NCI-H460 (cell line): ENCODE measurements around the gene FFAR4. TPM values are rescaled to one million over a fixed set of nuclear protein-coding genes. Genes with fewer than 3 reads are reported as not detected.

ENCODE experiments used
- DNase-seq: peaks from one replicate; pipeline ENCODE4 v3.0.0-alpha.2; 2016; ENCODE audit warnings: low read depth; ENCODE audit errors: extremely low read depth
- total RNA-seq: library from RNA; depleted of rRNA; stranded (reverse); fragments of >200 nt; shearing (Covaris generic); gene quantifications from 2 replicates; pipeline ENCODE4 v1.2.3, GENCODE V29; 2014

FFAR4 gene
- total RNA-seq, 1 experiment from 2014 or later = not detected

DNA sequence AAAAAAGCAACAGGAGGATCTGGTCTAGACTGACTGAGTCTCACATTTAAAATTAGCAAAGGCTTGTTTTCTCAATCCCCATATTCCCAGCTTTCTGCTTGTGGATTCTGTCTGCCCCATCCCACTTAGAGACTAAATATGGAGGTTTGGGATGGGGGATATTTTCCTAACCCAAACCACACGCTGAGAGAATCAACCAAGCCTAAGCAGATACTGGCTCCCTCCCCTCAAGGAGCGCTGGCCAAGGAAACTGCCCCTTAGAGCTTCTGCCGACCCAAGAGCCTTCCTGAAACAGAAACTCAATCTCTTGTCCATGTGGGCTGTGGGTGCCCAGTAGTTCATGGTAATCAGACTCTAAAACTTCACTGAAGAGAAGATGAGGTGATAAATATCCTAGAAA lies 3.9 kb downstream of the FFAR4 start:
- DNase-seq = no peak

DNA sequence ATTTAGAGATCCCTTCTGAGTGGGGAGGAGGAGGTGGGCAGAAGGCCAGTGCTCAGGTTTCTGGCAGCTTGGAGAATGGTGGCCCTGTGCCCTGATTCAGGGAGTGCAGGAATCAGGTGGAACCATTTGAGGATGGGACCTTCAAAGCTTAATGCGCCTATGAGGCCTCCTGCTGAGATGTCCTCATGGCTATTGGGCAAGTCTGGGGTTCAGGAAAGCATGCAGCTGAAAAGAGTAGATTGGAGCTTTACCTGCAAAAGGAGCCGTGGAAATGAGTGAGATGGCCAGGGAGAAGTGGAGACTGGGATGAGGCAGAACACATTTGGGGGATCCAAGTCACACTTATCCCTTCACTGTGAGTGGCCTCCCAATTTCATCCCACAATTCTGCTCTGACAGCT lies 6.1 kb downstream of the FFAR4 start:
- no peak for DNase-seq

DNA sequence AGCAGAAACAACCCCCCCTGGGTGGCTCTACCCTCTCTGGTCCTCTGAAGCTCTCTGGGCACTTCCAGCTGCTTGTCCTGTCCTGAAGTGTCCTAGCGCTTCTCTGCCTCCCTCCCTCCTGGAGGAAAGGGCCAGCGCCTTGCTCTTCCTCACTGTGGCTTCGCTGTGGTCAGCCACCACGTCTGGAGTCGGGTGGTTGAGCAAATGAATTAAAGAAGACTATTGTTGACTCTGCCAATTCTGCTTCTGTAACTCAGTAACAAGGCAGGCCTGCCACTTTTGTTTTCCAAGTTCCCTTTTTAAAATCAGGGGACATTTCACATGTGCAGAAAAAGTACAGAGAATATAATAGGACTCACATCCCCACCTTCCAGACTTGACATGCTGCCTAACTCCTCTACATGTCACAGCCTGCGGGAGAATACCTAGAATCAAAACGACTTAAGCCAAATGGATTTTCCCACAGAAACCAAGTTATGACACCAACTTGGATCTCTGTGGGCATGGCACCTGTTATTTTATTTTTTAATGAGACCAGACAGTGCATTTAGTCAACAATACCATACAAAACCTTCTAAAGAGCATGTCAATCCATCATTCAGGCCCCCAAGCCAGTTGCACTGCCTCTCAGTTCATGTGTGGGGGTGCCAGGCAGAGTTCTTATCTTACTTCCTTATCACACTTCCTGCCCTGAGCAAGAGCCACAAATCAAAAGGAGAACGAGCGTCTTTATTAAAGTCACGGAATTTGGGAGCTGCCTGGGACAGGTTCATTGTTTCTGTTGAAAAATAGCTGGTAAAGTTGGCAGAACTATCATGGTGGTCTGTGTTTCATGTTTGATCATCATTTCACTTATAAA lies 6.8 kb downstream of the FFAR4 start:
- no peak for DNase-seq

DNA sequence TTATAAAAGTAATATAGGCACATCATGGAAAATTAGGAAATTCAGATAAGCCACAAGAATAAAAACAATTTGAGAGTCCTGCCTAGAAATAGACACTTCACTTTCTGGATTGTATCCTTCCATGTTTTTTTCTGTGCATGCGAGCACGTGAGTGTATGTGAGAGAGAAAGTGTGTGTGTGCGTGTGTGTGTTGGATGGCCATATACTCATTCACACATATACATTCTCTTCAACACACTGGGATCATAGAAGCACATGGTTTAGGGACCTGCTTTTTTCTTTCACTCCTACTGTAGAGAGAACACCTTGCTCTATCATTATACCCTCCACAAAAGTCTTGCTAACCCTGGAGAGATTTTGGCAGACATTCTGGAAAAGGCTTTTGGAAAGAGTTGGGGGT lies 7.5 kb downstream of the FFAR4 start:
- DNase-seq = no peak

DNA sequence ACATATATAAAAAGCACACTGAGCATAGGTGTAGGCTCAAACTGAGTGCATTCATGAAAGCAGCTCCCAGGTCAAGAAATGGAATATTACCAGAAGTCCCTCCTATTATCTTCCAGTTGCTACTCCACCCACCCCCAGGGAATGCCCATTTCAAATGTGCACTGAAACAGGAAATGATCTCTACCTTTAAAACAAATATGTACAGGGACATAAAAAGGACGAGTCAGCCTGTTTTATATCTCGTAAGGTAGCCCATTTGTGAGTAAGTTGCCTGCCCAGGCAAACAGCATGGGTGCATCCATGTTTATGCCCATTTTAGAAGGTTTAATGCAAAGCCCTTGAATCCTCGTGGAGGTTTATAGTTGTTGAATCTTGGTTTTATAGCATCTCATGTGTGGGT lies 10.4 kb downstream of the FFAR4 start:
- no peak for DNase-seq

DNA sequence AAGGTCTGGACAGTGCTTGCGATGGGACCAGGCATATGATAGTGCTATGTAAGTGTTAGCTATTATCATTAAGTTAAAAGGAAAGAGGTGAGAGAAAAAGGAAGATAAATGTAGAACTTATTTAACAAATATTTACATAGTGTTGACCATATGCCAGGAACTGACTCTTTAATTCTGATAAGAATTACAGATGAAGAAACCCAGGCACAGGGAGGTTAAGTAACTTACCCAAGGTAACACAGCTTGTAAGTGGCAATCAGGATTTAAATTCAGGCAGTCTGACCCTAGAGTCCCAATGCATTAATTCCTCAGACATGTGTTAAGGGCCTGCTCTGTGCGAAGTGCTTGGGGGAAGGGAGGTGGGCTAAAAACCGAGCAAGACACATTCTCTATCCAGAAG lies 11.1 kb downstream of the FFAR4 start:
- DNase-seq = no peak

DNA sequence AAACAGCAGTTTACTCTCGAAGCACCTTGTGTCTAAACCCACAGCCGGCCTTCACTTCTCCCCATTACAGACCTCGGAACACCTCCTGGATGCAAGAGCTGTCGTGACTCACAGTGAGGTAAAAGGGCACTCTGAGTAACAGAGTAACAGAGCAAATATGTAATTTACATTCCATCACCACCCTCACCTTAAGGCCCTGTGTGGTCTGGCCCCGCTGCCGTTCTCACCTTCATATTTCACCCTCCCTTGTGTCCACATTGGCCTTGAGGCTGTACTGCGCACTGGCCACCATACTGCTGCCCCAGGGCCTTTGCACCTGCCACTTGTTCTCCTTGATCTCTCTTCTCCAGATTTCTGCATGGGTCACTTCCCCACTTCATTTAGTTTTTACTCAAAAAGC lies 12.6 kb downstream of the FFAR4 start:
- no peak for DNase-seq

DNA sequence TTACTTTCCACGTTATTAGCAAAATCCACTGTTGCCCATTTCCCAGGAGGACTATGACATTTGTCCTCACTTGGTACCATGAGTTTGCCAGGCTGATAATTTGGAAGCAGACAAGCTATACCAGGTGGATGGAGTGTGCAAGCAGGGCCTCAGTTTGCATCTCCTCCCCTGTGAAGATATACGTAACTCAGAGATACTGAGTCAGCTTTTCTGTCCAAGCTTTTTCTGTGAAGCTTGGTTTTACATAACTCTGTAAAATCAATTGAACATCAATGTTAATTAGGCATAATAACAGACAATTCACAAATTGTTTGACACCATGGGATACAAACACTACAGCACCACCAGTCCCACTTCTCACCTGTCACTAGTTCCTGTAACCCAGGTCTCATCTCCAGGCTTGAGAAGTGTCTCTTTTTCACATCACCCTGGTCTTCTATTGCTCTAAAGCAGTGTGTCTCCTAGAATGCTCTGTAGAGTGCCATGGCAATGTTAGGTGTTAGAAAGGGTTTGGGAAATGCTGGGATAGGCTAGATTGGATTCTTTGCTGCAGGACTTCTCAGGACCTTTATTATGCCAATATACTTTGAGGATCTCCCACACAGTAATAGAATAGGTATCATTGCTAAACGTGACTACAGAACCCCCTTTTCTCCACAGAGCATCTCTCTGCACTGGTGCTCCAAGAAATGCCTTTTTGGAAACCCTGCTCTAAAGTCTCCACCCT lies 13.7 kb downstream of the FFAR4 start:
- DNase-seq = no peak

DNA sequence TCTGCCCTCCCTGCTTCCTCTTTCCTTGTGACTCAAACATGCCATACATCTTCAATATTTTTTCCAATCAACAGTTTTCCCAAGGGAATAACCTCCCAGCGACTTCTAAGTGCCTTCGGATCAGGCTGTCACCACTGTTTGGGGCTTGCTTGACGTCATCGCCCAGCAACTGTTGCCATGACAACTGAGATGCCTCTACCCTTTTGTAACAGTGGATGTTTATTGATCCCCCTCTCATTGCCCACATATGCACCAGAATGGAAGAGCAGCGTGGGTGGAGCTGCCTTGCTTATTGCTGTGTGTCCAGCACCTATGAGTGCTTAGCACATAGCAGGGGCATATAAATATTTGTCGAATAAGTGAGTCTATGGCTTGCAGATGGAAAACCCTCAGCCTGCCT lies 14.4 kb downstream of the FFAR4 start:
- no peak for DNase-seq

DNA sequence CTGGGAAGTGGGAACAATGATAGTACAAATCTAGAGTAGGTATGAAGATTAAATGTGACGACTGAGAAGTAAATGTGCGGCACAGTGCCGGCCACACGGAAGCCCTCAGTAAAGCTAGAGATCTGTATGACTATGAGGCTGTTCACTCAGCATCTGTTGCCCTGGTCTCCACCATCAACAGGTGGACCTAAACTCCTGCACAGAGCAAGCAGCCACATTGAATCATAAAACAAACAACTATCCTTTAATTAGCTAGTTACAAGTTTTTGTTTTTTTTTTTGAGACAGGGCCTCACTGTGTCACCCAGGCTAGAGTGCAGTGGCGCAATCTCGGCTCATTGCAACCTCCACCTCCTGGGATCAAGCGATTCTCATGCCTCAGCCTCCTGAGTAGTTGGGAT lies 18.0 kb downstream of the FFAR4 start:
- DNase-seq = no peak

DNA sequence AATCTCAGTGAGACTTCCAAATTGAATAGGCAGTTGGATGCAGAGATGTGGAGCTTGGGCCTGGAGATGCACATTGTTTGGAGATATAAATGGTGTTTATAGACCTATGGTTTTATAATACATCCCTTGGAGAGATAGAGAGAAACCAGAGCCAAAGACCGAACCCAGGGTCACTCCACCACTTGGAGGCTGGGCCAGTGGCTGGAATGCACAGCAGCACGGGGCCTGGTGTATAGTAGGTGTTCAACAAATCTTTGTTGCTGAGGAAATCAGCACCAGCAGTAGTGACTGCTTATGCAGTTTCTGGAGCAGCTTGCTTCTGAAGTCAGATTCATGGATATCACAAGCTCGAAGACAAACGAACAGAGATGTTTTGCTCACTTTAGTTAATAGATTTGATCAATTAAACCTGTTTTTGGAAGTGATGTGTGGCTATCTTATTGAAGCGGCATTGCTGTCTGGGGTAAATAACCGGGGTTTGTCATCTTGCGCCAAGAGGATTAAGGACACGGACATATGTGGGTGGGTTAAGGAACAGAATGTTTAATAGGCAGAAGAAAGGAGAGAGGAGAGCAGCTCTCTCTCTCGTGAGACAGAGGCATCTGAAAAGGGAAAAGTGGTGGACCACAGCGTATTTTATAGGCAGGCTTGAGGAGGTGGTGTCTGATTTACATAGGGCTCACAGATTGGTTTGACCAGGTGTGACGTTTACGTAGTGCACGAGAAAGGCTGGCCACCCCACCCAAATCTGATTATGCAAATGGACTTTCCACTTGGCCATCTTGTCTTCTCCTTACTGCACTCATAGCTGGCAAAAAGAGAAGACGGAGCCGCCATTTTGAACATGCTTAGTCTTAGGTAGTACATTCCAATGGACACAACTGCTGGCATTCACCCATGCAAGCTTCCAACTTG lies 23.4 kb downstream of the FFAR4 start:
- no peak for DNase-seq

DNA sequence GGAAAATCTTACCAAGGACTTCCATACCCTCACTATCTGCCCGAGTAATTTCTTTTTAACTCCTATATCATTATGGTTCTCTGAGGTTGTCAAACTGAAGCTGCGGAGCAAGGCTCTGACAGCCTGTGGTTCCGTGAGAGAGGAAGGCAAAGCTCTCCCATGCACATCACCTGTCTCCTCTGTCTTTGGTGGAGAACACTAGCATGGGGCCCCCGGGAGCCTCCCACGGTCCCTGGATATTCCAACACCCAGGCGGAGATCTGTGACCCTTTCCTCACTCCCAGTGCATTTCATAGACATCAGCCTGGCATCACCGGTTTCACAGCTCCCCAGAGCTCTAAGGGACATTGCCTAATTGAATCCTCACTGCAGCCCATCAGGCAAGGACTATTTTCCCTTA lies 24.2 kb downstream of the FFAR4 start:
- no peak for DNase-seq

DNA sequence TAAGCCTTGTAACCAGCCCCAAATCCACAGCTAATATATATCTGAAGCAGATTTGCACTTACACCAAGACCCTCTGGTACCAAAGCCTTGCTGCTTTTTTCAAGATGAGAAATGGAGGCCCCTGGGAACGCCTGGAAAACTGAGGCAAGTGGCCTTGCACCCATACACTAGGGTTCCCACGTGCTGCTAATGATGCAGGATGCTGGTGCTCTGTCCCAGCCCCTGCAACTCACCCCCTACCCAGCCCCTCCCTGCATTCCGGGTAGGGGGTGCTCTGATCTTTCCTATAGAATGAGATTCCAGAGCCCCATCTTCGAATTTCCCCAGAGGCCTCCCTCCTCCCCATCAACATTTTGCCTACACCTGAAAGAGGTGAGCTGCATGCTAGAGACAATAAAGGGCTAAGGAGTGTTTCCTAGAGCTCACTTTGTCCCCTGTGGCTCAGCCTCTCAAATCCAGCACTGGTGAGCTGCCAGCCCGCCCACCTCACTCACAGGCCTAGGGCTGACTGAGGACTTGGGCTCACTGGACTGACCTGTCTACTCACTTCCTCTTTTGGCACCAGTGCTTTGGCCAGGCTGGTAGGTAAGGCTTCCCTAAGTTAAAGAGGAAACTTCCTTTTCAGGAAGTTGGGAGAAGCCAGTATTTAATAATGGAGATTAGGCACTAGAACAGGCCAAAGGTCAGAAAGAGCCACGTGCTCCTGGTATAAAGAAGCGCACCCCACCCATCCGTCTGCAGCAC lies 24.8 kb downstream of the FFAR4 start:
- DNase-seq = no peak

DNA sequence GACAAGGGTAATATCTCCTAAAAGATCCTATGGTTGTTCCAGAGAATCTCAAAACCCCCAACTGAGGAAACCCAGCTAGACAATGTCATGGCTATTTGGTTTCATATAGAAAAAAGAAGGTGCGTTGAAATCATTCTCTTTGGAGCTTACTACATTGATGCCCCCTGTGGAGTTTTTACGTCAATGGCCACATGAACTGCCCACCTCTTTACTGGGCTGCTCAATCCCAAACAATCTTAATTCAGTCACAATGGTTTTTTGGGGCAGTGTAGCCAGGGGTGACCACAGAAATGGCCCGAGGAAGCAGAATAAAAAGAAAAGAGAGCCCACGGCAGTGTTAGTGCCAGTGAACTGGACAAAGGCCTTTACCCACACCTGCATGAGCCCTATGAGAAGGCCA lies 26.8 kb downstream of the FFAR4 start:
- DNase-seq = no peak

DNA sequence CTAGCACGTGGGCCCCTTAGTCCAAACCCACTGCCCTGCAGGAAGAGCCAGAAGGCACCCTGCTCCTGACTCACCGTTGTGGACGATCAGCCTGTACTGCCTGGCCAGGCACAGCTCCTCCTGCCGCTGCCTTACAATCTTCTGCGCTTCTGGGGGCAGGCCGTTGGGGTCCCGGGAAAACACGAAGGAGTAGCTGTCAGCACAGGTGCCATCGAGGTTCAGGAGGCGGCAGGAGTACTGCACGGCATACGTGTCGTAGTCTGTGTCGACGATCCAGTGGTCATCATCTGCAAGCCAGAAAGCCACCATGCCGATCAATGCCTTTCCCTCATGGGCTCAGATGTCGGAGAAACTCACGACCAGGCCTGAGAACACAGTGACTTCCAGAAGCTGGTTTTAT lies 27.3 kb downstream of the FFAR4 start:
- no peak for DNase-seq

DNA sequence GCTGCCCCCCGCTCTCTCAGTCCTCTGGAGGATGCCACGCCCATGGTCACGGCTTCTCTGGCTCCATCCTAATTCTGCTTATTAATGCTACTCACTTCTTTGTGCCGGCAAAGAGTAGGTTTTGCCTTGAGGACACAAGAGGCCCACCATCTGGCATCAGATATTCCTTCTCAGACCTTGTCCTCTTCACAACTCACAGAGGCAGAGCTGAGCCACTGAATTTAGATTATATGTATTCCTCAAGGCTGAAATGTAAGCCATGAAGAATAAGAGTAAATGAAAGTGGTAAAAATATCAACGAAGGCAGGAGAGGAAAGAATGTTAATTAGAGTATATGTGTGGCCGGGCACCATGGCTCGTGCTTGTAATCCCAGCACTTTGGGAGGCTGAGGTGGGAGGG lies 28.1 kb downstream of the FFAR4 start:
- no peak for DNase-seq

DNA sequence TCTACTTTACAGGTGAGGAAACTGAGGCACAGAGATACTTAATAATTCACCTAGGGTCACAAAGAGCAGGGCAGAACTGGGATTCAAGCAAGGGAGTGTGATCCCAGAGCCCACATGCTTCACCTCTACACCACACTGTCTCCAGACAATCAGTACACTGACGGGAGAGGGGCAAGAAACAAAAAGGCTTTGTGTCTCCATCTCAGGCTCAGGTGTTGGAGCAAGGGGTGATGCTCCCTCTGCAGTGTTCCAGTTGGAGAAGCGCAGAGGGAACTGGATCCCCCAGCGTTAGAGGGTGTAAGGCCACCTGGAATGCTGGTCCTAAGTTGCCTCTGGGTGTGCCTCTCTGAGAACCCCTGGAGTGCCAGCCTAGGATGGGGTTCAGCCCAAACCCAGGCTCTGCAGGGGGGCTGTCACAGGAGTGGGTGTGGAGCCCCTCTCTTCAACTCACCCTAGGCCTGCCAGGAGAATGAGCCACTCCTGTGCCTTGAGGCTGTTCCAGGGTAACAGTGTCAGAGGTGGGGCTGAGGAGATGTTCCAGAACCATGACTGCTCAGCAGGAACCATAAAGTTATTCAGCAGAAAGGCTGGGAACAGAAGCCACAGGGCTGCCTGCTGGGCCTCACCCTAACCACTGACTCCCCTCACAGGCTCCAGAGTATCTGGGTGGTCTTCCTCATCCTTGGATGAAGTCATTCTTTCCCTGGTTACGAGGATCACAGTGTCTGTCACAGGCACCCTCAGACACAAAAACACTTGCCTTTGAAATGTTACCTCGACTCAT lies 29.1 kb downstream of the FFAR4 start:
- DNase-seq = no peak

DNA sequence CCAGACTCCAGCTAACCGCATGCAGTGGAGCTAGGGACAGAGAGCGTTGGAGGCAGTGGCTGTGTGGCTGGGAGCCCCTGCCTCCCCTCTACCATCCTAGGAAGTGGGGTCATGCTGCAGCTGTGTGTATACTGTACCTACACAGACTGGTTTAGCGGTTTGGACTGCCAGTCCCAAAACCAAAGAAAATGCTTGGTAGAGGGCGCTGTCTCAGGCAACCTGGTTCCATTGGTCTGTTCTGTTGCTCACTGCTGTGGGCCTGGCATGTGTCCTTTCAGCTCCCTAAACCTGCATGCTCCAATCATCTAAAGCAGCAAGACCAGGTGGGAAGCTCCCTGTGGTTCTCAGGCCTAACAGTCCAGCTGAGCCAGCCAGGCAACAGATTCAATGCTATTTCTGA lies 30.1 kb downstream of the FFAR4 start:
- no peak for DNase-seq

DNA sequence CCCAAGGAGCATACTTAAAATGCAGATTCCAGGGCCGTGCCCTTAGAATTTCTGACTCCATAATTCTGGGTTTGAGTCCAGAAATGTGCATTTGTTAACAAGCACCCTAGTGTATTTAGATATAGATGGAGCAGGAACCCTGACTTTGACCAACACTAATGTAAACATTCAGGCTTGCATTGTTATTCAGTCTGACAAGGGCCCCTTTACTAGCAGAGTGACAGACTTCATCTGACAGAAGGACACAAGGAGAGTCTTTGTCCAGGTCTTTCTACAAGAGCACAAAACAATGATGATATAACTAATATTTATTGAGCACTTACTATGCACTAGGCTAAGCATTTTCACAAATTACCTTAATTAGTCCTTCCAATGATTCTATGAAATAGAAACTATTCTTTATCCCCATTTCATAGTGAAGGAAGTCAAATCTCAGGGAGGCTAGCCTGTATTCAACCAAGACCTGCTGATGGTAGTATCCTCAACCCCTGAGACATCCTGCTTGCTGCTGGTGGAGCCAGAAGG lies 30.7 kb downstream of the FFAR4 start:
- no peak for DNase-seq
